A673 (cell line): ENCODE data around the gene CEP20. TPM values are rescaled to one million over a fixed set of nuclear protein-coding genes. Genes with fewer than 3 reads are reported as not detected.

Experiments used
- BruUV-seq: library from RNA; stranded (reverse); fragments of 400-500 nt; replicated peaks from 2 replicates; lab custom pipeline; 2021; lab: Mats Ljungman, UMichigan
- CTCF ChIA-PET: fragments of 300-600 bp; sonication (Branson Sonifier 250); formaldehyde crosslinking; loops from one replicate; lab custom pipeline; 2022; ENCODE audit warnings: antibody characterized with exemption; lab: Charles Lee
- POLR2A ChIA-PET: fragments of 300-600 bp; sonication (Branson Sonifier 250); formaldehyde crosslinking; loops from one replicate; lab custom pipeline; 2022; ENCODE audit warnings: antibody characterized with exemption; ENCODE audit not compliant: low non-redundant PET; lab: Charles Lee
- DNase-seq: peaks from one replicate; pipeline ENCODE4 v3.0.0-alpha.2; 2015; ENCODE audit warnings: low spot score
- H3K27ac ChIP-seq: fragments of 200-600 bp; sonication (generic); 2 replicates; pipeline ENCODE4 v1.5.1; 2016; ENCODE audit warnings: mixed run types, low read depth, mild to moderate bottlenecking, mixed read lengths, antibody characterized with exemption, low read length; ENCODE audit not compliant: poor library complexity, severe bottlenecking
- H3K27me3 ChIP-seq: fragments of 200-600 bp; sonication (generic); replicated peaks from 2 replicates; pipeline ENCODE4 v1.6.1; 2017; ENCODE audit warnings: mixed run types, low read depth, mild to moderate bottlenecking, mixed read lengths, antibody characterized with exemption, low read length; ENCODE audit not compliant: insufficient read depth, poor library complexity
- H3K36me3 ChIP-seq: fragments of 200-600 bp; sonication (generic); 2 replicates; pipeline ENCODE4 v1.6.1; 2016; ENCODE audit warnings: mixed run types, mild to moderate bottlenecking, mixed read lengths, antibody characterized with exemption, low read length; ENCODE audit not compliant: insufficient read depth, poor library complexity, severe bottlenecking
- H3K4me1 ChIP-seq: fragments of 200-600 bp; sonication (generic); 2 replicates; pipeline ENCODE4 v1.6.1; 2017; ENCODE audit warnings: mixed run types, mild to moderate bottlenecking, mixed read lengths, antibody characterized with exemption, low read length; ENCODE audit not compliant: insufficient read depth, poor library complexity, severe bottlenecking
- H3K4me3 ChIP-seq: fragments of 200-600 bp; sonication (generic); 2 replicates; pipeline ENCODE4 v1.5.1; 2016; ENCODE audit warnings: low read depth, mixed run types, mild to moderate bottlenecking, mixed read lengths, low read length; ENCODE audit not compliant: poor library complexity, severe bottlenecking
- H3K9me3 ChIP-seq: fragments of 200-600 bp; sonication (generic); 2 replicates; pipeline ENCODE4 v1.6.1; 2016; ENCODE audit warnings: mixed run types, low read depth, mild to moderate bottlenecking, mixed read lengths, antibody characterized with exemption, low read length; ENCODE audit not compliant: poor library complexity, severe bottlenecking
- CTCF ChIP-seq: fragments of 300-800, 200-600 bp; sonication (generic); conservative IDR thresholded peaks from 2 replicates; pipeline ENCODE4 v1.5.1; 2017; ENCODE audit warnings: low read depth, mild to moderate bottlenecking, antibody characterized with exemption, low read length, moderate library complexity, mixed read lengths
- EZH2 ChIP-seq: fragments of 200-600 bp; sonication (generic); IDR thresholded peaks from 2 replicates; pipeline ENCODE4 v1.6.1; 2017; ENCODE audit warnings: borderline replicate concordance, low read depth, mild to moderate bottlenecking, mixed read lengths, antibody characterized with exemption, low read length; ENCODE audit not compliant: poor library complexity, severe bottlenecking
- intact Hi-C: fragments of 100-400 bp; cut with micrococcal nuclease; formaldehyde crosslinking; loops from one replicate; pipeline ENCODE4 v1.10.0; 2022; ENCODE audit not compliant: unreplicated experiment
- total RNA-seq: library from RNA; stranded (reverse); gene quantifications from 2 replicates; pipeline ENCODE4 v1.2.3, GENCODE V29; 2021

The CEP20 gene
- total RNA-seq, 1 experiment from 2014 or later: 51.0 TPM

GRCh38 chr16:15858921-15859668 is 29.3 kb downstream of the CEP20 start:
- intact Hi-C loops: no loop called here
- POLR2A ChIA-PET: no interaction called here

GRCh38 chr16:15857724-15858560 is 30.5 kb downstream of the CEP20 start:
- TF ChIP-seq CTCF (no peak), EZH2 (no peak)
- peak overlapping the region; percentile 32 for H3K4me3 ChIP-seq
- DNase-seq: no peak
- CTCF ChIA-PET: no interaction called here
- intact Hi-C loops: no loop called here
- no peaks in the 10 kb centered on the region for H3K36me3 ChIP-seq
- H3K27me3 ChIP-seq: peaks cover 55% of the 10 kb centered on the region
- H3K4me1 ChIP-seq: no peaks in the 10 kb centered on the region
- POLR2A ChIA-PET: no interaction called here
- BruUV-seq: no TSS peak
- H3K27ac ChIP-seq: no peak overlapping the region
- H3K9me3 ChIP-seq: no peaks in the 10 kb centered on the region

More at GRCh38 chr16:15858921-15859668, 29.3 kb downstream of the CEP20 start:
- BruUV-seq: no TSS peak
- no peaks in the 10 kb centered on the region for H3K4me1 ChIP-seq
- H3K27me3 ChIP-seq: peaks cover 51% of the 10 kb centered on the region
- H3K4me3 ChIP-seq: no peak overlapping the region
- TF ChIP-seq CTCF (no peak), EZH2 (no peak)
- CTCF ChIA-PET: no interaction called here
- no peak overlapping the region for H3K27ac ChIP-seq
- no peaks in the 10 kb centered on the region for H3K9me3 ChIP-seq
- no peak for DNase-seq
- no peaks in the 10 kb centered on the region for H3K36me3 ChIP-seq

GRCh38 chr16:15856901-15857698 is 31.3 kb downstream of the CEP20 start, which contains the start of gene MYH11:
Gene MYH11 (minus strand): TSS chr16:15857028. CDS start chr16:15838252, 18,776 bp downstream.
- H3K9me3 ChIP-seq: no peaks in the 10 kb centered on the region
- intact Hi-C loops: no loop called here
- TF ChIP-seq EZH2: peak; percentile 96
- TF ChIP-seq CTCF: no peak
- H3K4me1 ChIP-seq: no peaks in the 10 kb centered on the region
- POLR2A ChIA-PET: no interaction called here
- no peak for DNase-seq
- H3K27me3 ChIP-seq: peaks cover 55% of the 10 kb centered on the region
- H3K4me3 ChIP-seq: peak within 1 kb of the TSS; percentile 32
- no peaks in the 10 kb centered on the region for H3K36me3 ChIP-seq
- CTCF ChIA-PET: no interaction called here
- BruUV-seq: no TSS peak
- no peak within 1 kb of the TSS for H3K27ac ChIP-seq
